C4-2B (cell line): Measurements from ENCODE around the gene SCNN1A.

Experiments
- H3K27ac ChIP-seq: fragments of 450-650 bp; 2 replicates; pipeline ENCODE4 v1.5.1; 2017
- ZFX ChIP-seq: fragments of 450-650 bp; IDR thresholded peaks from 2 replicates; pipeline ENCODE4 v1.6.1; 2017
- TF ChIP-seq, protein P1 (sequence below): fragments of 450-650 bp; conservative IDR thresholded peaks from 2 replicates; pipeline ENCODE4 v1.5.1; 2017; ENCODE audit warnings: mild to moderate bottlenecking

Gene SCNN1A

DNA sequence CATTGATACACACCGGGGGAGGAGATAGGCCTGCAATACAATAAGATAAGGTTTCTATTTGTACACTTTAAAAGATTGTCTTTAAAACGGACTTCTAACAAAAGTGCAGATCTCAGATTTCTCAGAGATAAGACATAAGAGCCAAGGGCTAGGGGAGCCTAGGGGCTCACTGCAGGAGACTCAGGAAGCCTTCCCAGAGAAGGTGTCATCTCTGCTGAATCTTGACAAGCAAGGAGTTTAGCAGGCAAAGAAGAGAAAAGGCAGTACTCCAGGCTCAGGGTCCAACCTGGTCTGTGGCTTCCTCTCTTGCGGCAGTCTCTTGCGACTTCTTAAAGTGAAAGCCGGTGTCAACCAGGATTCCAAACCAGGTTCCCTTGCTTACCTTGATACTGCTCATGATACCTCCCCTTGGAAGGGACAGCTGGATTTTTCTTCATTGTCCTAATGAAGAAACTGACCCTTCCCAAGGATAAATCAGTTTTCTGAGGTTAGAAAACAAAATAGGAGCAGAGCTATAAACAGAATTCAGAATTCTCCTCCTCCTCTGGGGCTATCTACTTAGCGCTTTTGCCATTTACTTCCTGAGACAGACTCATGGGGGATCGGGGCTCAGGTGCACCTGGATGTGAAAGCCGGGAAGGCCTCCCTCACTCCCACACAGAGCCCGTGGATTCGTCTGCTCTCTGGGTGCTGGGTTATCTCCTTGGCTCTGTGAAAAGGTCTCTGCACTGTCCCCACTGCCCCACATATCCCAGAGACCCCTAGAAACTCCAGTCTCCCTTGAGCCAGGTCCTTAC lies 1.7 kb upstream of the SCNN1A start:
- peak overlapping the region; percentile 83 for H3K27ac ChIP-seq
- TF ChIP-seq, protein P1, sequence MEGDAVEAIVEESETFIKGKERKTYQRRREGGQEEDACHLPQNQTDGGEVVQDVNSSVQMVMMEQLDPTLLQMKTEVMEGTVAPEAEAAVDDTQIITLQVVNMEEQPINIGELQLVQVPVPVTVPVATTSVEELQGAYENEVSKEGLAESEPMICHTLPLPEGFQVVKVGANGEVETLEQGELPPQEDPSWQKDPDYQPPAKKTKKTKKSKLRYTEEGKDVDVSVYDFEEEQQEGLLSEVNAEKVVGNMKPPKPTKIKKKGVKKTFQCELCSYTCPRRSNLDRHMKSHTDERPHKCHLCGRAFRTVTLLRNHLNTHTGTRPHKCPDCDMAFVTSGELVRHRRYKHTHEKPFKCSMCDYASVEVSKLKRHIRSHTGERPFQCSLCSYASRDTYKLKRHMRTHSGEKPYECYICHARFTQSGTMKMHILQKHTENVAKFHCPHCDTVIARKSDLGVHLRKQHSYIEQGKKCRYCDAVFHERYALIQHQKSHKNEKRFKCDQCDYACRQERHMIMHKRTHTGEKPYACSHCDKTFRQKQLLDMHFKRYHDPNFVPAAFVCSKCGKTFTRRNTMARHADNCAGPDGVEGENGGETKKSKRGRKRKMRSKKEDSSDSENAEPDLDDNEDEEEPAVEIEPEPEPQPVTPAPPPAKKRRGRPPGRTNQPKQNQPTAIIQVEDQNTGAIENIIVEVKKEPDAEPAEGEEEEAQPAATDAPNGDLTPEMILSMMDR: no peak; the same call in 1 of the 2 replicates
- TF ChIP-seq ZFX: no peak

DNA sequence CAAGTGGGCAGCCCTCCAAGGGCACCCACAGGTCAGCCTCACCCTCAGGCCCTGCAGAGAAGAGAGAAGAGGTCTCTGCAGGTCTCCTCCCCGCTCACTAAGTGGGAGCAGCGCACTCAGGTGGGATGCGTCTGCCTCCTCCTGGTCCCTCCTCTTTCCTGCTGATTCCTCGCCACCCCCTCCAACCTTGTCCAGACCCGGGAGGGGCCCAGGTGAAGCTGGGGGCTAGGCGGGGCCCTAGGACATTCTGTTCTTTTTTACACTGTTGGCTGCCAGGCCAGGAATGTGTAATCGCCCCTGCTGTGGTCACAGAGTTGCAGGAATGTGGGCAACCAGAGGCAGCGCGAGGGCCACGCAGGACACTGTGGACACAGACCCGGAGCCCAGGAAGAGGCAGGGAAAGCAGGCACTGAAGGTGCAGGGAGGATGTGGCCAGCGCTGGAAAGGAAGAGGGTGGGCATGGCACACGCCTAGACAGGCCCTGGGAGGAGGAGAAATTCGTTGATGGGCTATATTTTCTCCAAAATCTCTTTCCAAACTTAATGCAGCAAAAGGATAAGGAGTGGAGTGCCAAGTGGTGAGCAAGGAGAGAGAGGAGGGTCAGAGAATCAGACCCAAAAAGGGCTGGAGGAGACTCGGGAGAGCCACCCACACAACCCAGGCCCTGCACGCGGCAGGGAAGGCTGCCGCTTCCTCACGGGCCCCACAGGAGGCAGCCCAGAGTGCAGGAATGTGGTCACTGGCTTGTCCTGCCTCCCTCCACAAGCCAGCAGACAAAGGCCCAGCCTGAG lies 911 bp upstream of the SCNN1A start:
- no peak for TF ChIP-seq ZFX
- TF ChIP-seq, protein P1: no peak; the same call in 1 of the 2 replicates
- peak overlapping the region; percentile 83 for H3K27ac ChIP-seq

DNA sequence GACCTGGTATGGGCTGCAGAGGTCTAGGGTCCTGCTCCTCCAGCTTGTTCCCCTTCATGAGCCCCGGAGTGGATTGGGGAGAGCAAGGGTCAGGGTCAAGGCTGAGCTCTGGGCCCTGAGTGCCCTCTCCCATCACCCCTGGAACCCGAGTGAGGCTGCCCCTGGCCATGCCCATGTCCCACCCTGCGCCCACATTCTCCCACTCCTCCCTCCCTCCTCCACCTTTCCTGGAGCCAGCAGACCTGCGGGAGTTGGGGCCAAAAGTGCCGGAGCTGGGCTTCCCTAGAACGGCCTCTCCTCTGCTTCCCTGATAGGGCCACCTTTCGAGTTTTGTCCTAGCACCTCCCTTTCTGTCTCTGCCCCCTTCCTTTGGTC lies 590 bp downstream of the SCNN1A start:
- TF ChIP-seq ZFX: no peak
- TF ChIP-seq, protein P1: no peak
- peak overlapping the region; percentile 83 for H3K27ac ChIP-seq

DNA sequence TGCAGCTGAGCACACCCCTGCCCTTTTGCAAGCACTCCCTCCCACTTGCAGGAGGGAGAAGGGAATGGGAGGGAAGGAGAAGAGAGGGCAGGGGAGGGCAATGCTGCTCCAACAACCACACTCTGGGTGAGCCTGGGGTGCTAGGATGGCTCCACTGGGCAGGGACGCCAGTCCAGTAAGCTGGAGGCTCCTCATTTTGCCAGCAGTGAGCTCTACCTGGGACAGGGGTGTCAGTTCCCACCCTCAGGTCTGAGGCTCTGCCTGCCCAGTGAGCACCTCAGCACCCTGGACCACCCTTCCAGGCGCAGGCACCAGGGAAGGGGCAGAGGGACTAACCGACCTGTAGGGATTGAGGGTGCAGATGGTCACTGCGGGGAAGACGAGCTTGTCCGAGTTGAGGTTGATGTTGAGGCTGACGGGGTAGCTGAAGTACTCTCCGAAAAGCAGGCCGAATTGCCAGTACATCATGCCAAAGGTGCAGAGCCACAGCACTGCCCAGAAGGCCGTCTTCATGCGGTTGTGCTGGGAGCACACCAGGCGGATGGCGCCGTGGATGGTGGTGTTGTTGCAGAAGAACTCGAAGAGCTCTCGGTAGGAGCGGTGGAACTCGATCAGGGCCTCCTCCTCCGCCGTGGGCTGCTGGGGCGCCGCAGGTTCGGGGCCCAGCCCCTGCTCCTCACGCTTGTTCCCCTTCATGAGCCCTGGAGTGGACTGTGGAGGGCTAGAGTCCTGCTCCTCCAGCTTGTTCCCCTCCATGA lies 1.2 kb downstream of the SCNN1A start:
- H3K27ac ChIP-seq: peak overlapping the region; percentile 83
- TF ChIP-seq, protein P1: no peak
- no peak for TF ChIP-seq ZFX

DNA sequence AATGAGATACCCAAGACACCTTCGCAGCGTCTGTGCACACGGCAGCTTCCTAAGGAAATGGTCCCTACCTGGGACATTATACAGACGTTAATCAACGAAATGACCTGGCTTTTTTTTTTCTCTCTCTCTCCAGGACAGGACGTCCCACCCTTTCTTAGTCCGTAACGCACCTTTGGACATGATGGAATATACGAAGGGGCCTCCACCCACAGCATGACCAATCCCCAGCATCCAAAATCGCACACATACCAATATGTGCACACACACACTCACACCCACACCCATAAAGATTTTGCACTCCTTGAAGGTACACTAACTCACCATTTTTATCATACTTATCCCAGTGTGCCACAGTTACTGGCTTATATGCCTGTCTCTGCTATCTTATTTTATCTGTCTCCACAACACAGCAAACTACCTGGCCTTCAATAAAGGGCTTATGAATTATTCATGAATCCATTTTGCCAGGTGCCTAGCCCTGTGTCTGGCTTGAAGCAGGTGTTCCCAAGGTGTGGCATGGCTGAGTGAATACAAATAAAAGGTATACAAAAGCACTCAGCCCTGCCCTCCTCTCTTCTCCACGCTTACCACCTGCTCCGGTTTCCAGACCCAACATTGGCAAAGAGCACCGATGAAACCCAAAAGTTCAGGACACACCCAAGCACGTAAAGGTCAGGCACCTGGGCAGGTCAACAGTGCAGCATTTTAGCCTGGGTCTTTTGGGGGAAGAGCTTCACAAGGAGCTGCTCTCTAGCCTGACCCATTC lies 2.2 kb downstream of the SCNN1A start:
- TF ChIP-seq, protein P1: no peak
- TF ChIP-seq ZFX: no peak
- H3K27ac ChIP-seq: peak overlapping the region; percentile 83; the same call in 1 of the 2 replicates

GRCh38 chr12:6372403-6373003 lies 2.9 kb downstream of the SCNN1A start:
- H3K27ac ChIP-seq: no peak overlapping the region

More at GRCh38 chr12:6372403-6373003, 2.9 kb downstream of the SCNN1A start:
- no peak for TF ChIP-seq ZFX
- TF ChIP-seq, protein P1: no peak
